DND-41 (cell line): Measurements from ENCODE around the gene GPATCH2.

Source experiments
- ATAC-seq: fragments of 200-7000 bp; cut with Tn5 transposase; 3 replicates; pipeline ENCODE4 v1.9.1; 2021; ENCODE audit warnings: low read depth; ENCODE audit not compliant: insufficient read depth
- DNase-seq: peaks from one replicate; pipeline ENCODE4 v3.0.0-alpha.2; 2020
- H2AFZ ChIP-seq: 2 replicates; pipeline ENCODE4 v1.6.0; 2012; ENCODE audit warnings: low read depth, low read length
- H3K27ac ChIP-seq: 2 replicates; pipeline ENCODE4 v1.5.1; 2012; ENCODE audit warnings: low read length, inconsistent platforms
- H3K27me3 ChIP-seq: fragments of 200-600 bp; sonication (generic); 2 replicates; pipeline ENCODE4 v1.6.0; 2012; ENCODE audit warnings: low read length, mild to moderate bottlenecking, inconsistent platforms; ENCODE audit not compliant: insufficient read depth, poor library complexity
- H3K36me3 ChIP-seq: 2 replicates; pipeline ENCODE4 v1.5.1; 2012; ENCODE audit warnings: low read length, inconsistent platforms; ENCODE audit not compliant: insufficient read depth
- H3K4me1 ChIP-seq: 2 replicates; pipeline ENCODE4 v1.5.1; 2012; ENCODE audit warnings: mild to moderate bottlenecking, low read length; ENCODE audit not compliant: insufficient read depth
- H3K4me2 ChIP-seq: 2 replicates; pipeline ENCODE4 v1.6.0; 2012; ENCODE audit warnings: mild to moderate bottlenecking, moderate library complexity, low read length, inconsistent platforms; ENCODE audit not compliant: insufficient read depth
- H3K4me3 ChIP-seq, 2 experiments: fragments of 200-600 bp in 1 of 2; shearing (Covaris generic) in 1 of 2; 2 replicates each; pipeline ENCODE4 v1.5.1; 2012 to 2016; ENCODE audit warnings: inconsistent platforms in 2 of 2, low read length in 2 of 2, mild to moderate bottlenecking in 2 of 2, low read depth in 1 of 2, moderate library complexity in 1 of 2
- H3K79me2 ChIP-seq: 2 replicates; pipeline ENCODE4 v1.6.0; 2012; ENCODE audit warnings: low read length, inconsistent platforms; ENCODE audit not compliant: insufficient read depth
- H3K9ac ChIP-seq: 2 replicates; pipeline ENCODE4 v1.6.0; 2012; ENCODE audit warnings: low read depth, mild to moderate bottlenecking, inconsistent platforms, low read length, moderate library complexity
- H3K9me3 ChIP-seq: 2 replicates; pipeline ENCODE4 v1.5.1; 2012; ENCODE audit warnings: low read length, moderate library complexity, mild to moderate bottlenecking, inconsistent platforms; ENCODE audit not compliant: insufficient read depth, severe bottlenecking
- H4K20me1 ChIP-seq: 2 replicates; pipeline ENCODE4 v1.6.0; 2012; ENCODE audit warnings: low read length; ENCODE audit not compliant: insufficient read depth
- CTCF ChIP-seq: IDR thresholded peaks from 2 replicates; pipeline ENCODE4 v1.5.1; 2012; ENCODE audit warnings: borderline replicate concordance, low read length, moderate library complexity, mild to moderate bottlenecking; ENCODE audit not compliant: poor library complexity, severe bottlenecking; ENCODE audit errors: extremely low read depth
- EZH2 ChIP-seq: IDR thresholded peaks from 3 replicates; pipeline ENCODE4 v1.6.1; 2012; ENCODE audit warnings: borderline replicate concordance, low read depth, mild to moderate bottlenecking, moderate library complexity, low read length, inconsistent platforms; ENCODE audit not compliant: severe bottlenecking

The GPATCH2 gene

GRCh38 chr1:217577336-217577735, 53.6 kb downstream of the GPATCH2 start:
- no peak for TF ChIP-seq CTCF
- TF ChIP-seq EZH2: no peak
- no peak overlapping the region for H3K9ac ChIP-seq
- H3K27me3 ChIP-seq: no peaks in the 10 kb centered on the region
- no peak overlapping the region for H3K4me3 ChIP-seq
- H4K20me1 ChIP-seq: no peaks in the 10 kb centered on the region
- no peaks in the 10 kb centered on the region for H3K79me2 ChIP-seq
- no peak overlapping the region for H3K27ac ChIP-seq
- no peaks in the 10 kb centered on the region for H3K36me3 ChIP-seq
- H3K4me2 ChIP-seq: no peak overlapping the region
- H3K4me1 ChIP-seq: no peaks in the 10 kb centered on the region
- no peak overlapping the region for H2AFZ ChIP-seq
- ATAC-seq (no peak), DNase-seq (no peak)
- H3K9me3 ChIP-seq: no peaks in the 10 kb centered on the region

GRCh38 chr1:217574265-217574949, 56.5 kb downstream of the GPATCH2 start:
- no peak for TF ChIP-seq CTCF
- TF ChIP-seq EZH2: no peak
- H3K27ac ChIP-seq: no peak overlapping the region

GRCh38 chr1:217569021-217569420, 61.9 kb downstream of the GPATCH2 start:
- H3K27me3 ChIP-seq: no peaks in the 10 kb centered on the region
- TF ChIP-seq CTCF (no peak), EZH2 (no peak)
- H3K4me3 ChIP-seq: no peak overlapping the region
- no peaks in the 10 kb centered on the region; the same call in 1 of the 2 replicates for H3K36me3 ChIP-seq
- no peaks in the 10 kb centered on the region for H3K9me3 ChIP-seq
- no peak for ATAC-seq
- H2AFZ ChIP-seq: no peak overlapping the region
- H3K4me2 ChIP-seq: no peak overlapping the region
- H3K4me1 ChIP-seq: no peaks in the 10 kb centered on the region
- H4K20me1 ChIP-seq: no peaks in the 10 kb centered on the region
- no peaks in the 10 kb centered on the region for H3K79me2 ChIP-seq
- DNase-seq: no peak
- no peak overlapping the region for H3K27ac ChIP-seq
- H3K9ac ChIP-seq: no peak overlapping the region

More at GRCh38 chr1:217574265-217574949, 56.5 kb downstream of the GPATCH2 start:
- no peak for DNase-seq
- H3K9ac ChIP-seq: no peak overlapping the region
- no peaks in the 10 kb centered on the region for H3K79me2 ChIP-seq
- no peaks in the 10 kb centered on the region for H3K27me3 ChIP-seq
- no peak overlapping the region for H3K4me2 ChIP-seq
- H3K9me3 ChIP-seq: no peaks in the 10 kb centered on the region
- H3K36me3 ChIP-seq: no peaks in the 10 kb centered on the region
- no peak overlapping the region for H2AFZ ChIP-seq
- no peaks in the 10 kb centered on the region for H4K20me1 ChIP-seq
- no peaks in the 10 kb centered on the region for H3K4me1 ChIP-seq
- no peak overlapping the region for H3K4me3 ChIP-seq
- no peak for ATAC-seq

- no peak for DNase-seq
- no peak overlapping the region for H3K27ac ChIP-seq
- H3K79me2 ChIP-seq: no peaks in the 10 kb centered on the region
- no peak for TF ChIP-seq CTCF
- TF ChIP-seq EZH2: no peak
- H2AFZ ChIP-seq: no peak overlapping the region
- H3K36me3 ChIP-seq: no peaks in the 10 kb centered on the region; the same call in 1 of the 2 replicates
- no peak for ATAC-seq
- H4K20me1 ChIP-seq: no peaks in the 10 kb centered on the region
- H3K9ac ChIP-seq: no peak overlapping the region
- H3K4me3 ChIP-seq: no peak overlapping the region
- H3K4me2 ChIP-seq: no peak overlapping the region
- H3K27me3 ChIP-seq: no peaks in the 10 kb centered on the region
- no peaks in the 10 kb centered on the region for H3K9me3 ChIP-seq
- no peaks in the 10 kb centered on the region for H3K4me1 ChIP-seq
Measured at GRCh38 chr1:217568200-217568599, 62.7 kb downstream of the GPATCH2 start.
